Mesendoderm (in vitro differentiated cells): ENCODE measurements around the gene SNRNP70.
"Not testable (repeated sequence)": the region's sequence is repeated elsewhere in the genome, so short reads cannot be mapped to it uniquely, and the experiment has no call there.

ENCODE experiments used
- DNase-seq: peaks from one replicate; pipeline ENCODE4 v3.0.0; 2013
- H2AK5ac ChIP-seq: 2 replicates; pipeline ENCODE4 v1.6.1; 2013; ENCODE audit warnings: low read length, inconsistent platforms
- H2BK120ac ChIP-seq: 2 replicates; pipeline ENCODE4 v1.6.1; 2013; ENCODE audit warnings: low read depth, mild to moderate bottlenecking, low read length, moderate library complexity, mixed read lengths
- H2BK15ac ChIP-seq: replicated peaks from 2 replicates; pipeline ENCODE4 v1.6.1; 2013; ENCODE audit warnings: low read depth, mild to moderate bottlenecking, moderate library complexity
- H2BK5ac ChIP-seq: 2 replicates; pipeline ENCODE4 v1.6.1; 2013; ENCODE audit warnings: low read length, inconsistent platforms
- H3K18ac ChIP-seq: 2 replicates; pipeline ENCODE4 v1.6.1; 2013; ENCODE audit warnings: mild to moderate bottlenecking, low read length, mixed read lengths
- H3K23ac ChIP-seq: one replicate; pipeline ENCODE4 v1.6.1; 2013; ENCODE audit warnings: low read length
- H3K27ac ChIP-seq: 2 replicates; pipeline ENCODE4 v1.5.1; 2013; ENCODE audit warnings: low read depth, mild to moderate bottlenecking, inconsistent platforms, low read length, moderate library complexity
- H3K27me3 ChIP-seq: 2 replicates; pipeline ENCODE4 v1.6.1; 2013; ENCODE audit warnings: low read length, control low read depth, mild to moderate bottlenecking, inconsistent platforms; ENCODE audit not compliant: insufficient read depth, poor library complexity
- H3K36me3 ChIP-seq: 2 replicates; pipeline ENCODE4 v1.6.1; 2013; ENCODE audit warnings: low read length, inconsistent platforms; ENCODE audit not compliant: control insufficient read depth, insufficient read depth
- H3K4ac ChIP-seq: one replicate; pipeline ENCODE4 v1.6.1; 2013; ENCODE audit warnings: low read depth, mild to moderate bottlenecking, low read length, moderate library complexity
- H3K4me1 ChIP-seq: 2 replicates; pipeline ENCODE4 v1.6.1; 2013; ENCODE audit warnings: low read depth, low read length, inconsistent platforms; ENCODE audit not compliant: control insufficient read depth
- H3K4me2 ChIP-seq: 2 replicates; pipeline ENCODE4 v1.6.1; 2013; ENCODE audit warnings: low read length
- H3K4me3 ChIP-seq: 2 replicates; pipeline ENCODE4 v1.5.1; 2013; ENCODE audit warnings: mild to moderate bottlenecking, low read length
- H3K56ac ChIP-seq: one replicate; pipeline ENCODE4 v1.6.1; 2013; ENCODE audit warnings: low read length
- H3K79me1 ChIP-seq: 2 replicates; pipeline ENCODE4 v1.6.1; 2013; ENCODE audit warnings: low read length, inconsistent platforms
- H3K79me2 ChIP-seq: 2 replicates; pipeline ENCODE4 v1.6.1; 2013; ENCODE audit warnings: mild to moderate bottlenecking, low read length; ENCODE audit not compliant: control insufficient read depth, insufficient read depth
- H3K9ac ChIP-seq: 2 replicates; pipeline ENCODE4 v1.6.1; 2013; ENCODE audit warnings: low read length, inconsistent platforms
- H4K5ac ChIP-seq: one replicate; pipeline ENCODE4 v1.6.1; 2013; ENCODE audit warnings: low read length
- H4K8ac ChIP-seq: one replicate; pipeline ENCODE4 v1.6.1; 2013; ENCODE audit warnings: low read depth, mild to moderate bottlenecking, control low read depth, low read length, moderate library complexity
- WGBS: extraction: QIAGEN DNeasy Blood & Tissue Kit; methylation state at CpG from one replicate; pipeline ENCODE4 v1.1.7; 2013; ENCODE audit warnings: low lambda C conversion rate, missing lambda C conversion rate; ENCODE audit not compliant: insufficient coverage; ENCODE audit errors: extremely low coverage; 5-methylcytosine and 5-hydroxymethylcytosine counted together

The SNRNP70 gene

DNA sequence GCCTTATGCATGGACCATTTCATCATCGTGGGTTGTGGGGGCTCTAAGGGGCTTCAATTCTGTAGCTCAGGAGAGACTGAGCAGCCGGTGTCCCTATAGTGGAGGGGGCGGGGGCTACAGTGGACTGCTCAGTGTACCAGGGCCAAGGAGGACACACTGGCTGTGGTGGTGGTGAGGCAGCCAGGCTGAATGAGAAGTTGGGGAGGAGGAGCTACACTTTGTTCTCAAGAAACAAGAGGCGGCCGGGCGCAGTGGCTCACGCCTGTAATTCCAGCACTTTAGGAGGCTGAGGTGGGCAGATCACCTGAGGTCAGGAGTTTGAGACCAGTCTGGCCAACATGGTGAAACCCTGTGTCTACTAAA is 61.1 kb downstream of the SNRNP70 start:
- H3K56ac ChIP-seq = peak overlapping the region; percentile 75
- peak overlapping the region; percentile 57 for H3K9ac ChIP-seq
- H2BK120ac ChIP-seq, H3K36me3 ChIP-seq, H3K18ac ChIP-seq, H3K4me3 ChIP-seq, H3K4me1 ChIP-seq, H2BK15ac ChIP-seq, H2AK5ac ChIP-seq, H3K79me2 ChIP-seq, H3K4ac ChIP-seq, H3K27me3 ChIP-seq, H4K8ac ChIP-seq, H3K27ac ChIP-seq, DNase-seq, H3K23ac ChIP-seq, H3K79me1 ChIP-seq, H4K5ac ChIP-seq: not testable (repeated sequence)
- no CpG with 5 or more reads among the region's 7 CpGs for WGBS
- peak overlapping the region; percentile 33 for H3K4me2 ChIP-seq
- H2BK5ac ChIP-seq = peak overlapping the region; percentile 23

DNA sequence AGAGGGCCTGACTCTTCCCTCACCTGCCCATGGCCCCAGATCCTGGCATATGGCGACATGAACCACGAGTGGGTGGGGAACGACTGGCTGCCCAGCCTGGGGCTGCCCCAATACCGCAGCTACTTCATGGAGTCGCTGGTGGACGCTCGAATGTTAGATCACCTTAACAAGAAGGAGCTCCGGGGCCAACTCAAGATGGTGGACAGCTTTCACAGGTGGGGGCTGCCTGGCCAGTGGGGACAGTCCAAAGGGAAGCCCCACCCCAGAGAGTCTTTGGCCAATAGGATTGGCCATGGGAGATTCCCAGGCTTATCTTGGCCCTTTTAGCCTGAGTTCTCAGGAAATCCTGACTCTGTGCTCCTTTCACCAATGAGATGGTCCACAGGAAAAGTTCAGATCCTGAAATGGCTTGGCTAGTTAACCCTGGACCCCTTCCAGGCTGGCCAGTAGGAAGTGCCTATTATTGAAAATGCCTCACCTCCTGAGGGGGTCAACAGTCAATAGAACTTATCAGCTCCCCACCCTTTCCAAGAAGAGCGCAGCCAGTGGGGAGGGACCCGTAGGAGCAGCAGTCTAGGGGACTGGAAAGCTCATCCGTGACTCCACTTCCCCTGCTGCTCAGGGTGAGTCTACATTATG is 62.9 kb downstream of the SNRNP70 start:
- Histone ChIP-seq H2BK5ac (no peak overlapping the region), H2BK120ac (no peak overlapping the region), H2AK5ac (peak overlapping the region; percentile 43), H3K4ac (no peak overlapping the region), H4K5ac (no peak overlapping the region), H3K9ac (peak overlapping the region; percentile 69), H3K56ac (peak overlapping the region; percentile 82), H3K18ac (no peak overlapping the region), H3K36me3 (no peaks in the 10 kb centered on the region), H3K27ac (no peak overlapping the region), H2BK15ac (no peak overlapping the region), H3K27me3 (no peaks in the 10 kb centered on the region), H3K4me2 (peak overlapping the region; percentile 87), H4K8ac (no peak overlapping the region), H3K79me1 (no peaks in the 10 kb centered on the region), H3K79me2 (no peaks in the 10 kb centered on the region), H3K4me1 (peaks cover 5% of the 10 kb centered on the region), H3K23ac (no peak overlapping the region), H3K4me3 (no peak overlapping the region)
- no CpG with 5 or more reads among the region's 11 CpGs for WGBS
- no peak for DNase-seq

DNA sequence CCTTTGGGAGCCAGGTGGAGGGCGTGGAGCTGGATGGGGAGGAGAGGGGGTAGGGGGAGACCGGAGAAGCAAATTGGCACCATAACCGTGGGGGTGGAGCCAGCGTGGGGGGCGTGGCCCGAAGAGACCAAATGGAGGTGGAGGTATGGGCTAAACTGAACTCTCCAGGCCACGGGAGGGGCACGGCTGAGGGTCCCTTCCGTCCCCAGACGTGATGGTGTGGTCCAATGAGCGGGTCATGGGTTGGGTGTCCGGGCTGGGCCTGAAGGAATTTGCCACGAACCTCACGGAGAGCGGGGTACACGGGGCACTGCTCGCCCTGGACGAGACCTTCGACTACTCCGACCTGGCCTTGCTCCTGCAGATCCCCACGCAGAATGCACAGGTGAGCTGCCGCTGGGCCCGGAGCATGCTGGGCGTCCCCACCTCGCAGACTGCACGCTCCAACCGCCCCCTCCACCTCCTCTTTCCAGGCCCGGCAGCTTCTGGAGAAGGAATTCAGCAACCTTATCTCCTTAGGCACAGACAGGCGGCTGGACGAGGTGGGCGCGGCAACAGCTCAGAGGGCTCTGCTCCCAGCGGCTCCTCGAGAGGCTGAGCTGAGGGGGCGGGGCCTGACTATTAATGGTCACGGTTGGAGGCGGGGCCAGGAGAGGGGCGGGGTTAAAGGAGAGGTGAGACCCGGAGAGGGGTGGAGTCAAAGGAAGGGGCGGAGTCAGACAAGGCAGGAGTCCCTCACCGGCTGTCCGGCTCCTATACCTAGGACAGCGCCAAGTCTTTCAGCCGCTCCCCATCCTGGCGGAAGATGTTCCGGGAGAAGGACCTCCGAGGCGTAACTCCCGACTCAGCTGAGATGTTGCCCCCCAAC is 63.8 kb downstream of the SNRNP70 start:
- Histone ChIP-seq H3K79me2 (no peaks in the 10 kb centered on the region), H3K9ac (peak overlapping the region; percentile 82), H2BK120ac (no peak overlapping the region), H4K8ac (no peak overlapping the region), H3K4me3 (peak overlapping the region; percentile 77), H2BK5ac (no peak overlapping the region), H2BK15ac (no peak overlapping the region), H3K4ac (no peak overlapping the region), H3K79me1 (no peaks in the 10 kb centered on the region), H3K27ac (peak overlapping the region; percentile 51), H3K36me3 (no peaks in the 10 kb centered on the region), H3K27me3 (no peaks in the 10 kb centered on the region), H3K18ac (no peak overlapping the region), H3K4me1 (peaks cover 5% of the 10 kb centered on the region), H3K23ac (no peak overlapping the region), H3K4me2 (peak overlapping the region; percentile 88), H3K56ac (peak overlapping the region; percentile 90), H2AK5ac (no peak overlapping the region), H4K5ac (no peak overlapping the region)
- WGBS = no CpG with 5 or more reads among the region's 49 CpGs
- peak; percentile 99 for DNase-seq

DNA sequence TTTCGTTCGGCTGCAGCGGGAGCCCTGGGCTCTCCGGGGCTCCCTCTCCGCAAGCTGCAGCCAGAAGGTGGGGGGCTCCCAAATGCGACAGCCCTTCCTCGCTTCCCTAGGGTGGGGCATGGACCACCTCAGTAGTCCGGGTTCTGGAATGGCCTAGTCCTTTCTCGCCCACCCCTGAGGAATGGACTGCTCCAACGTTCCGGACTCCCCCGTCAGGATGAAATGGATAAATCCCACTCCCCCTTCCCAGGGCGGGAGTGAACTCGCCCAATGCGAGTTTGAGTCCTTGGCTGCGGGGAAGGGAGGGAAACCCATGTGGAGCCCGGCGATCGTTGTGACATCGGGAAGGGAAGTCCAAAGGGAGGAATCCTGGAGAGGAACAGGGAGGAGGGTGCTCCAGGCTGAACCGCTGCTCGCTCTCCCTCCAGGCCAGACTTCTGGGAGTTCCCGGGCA is 64.4 kb downstream of the SNRNP70 start:
- Histone ChIP-seq H3K4me2 (peak overlapping the region; percentile 88), H3K9ac (peak overlapping the region; percentile 82), H2BK5ac (no peak overlapping the region), H3K23ac (peak overlapping the region; percentile 29), H4K5ac (no peak overlapping the region), H3K27ac (peak overlapping the region; percentile 51), H3K4ac (no peak overlapping the region), H3K79me2 (no peaks in the 10 kb centered on the region), H3K36me3 (no peaks in the 10 kb centered on the region), H3K27me3 (no peaks in the 10 kb centered on the region), H2BK120ac (no peak overlapping the region), H3K79me1 (no peaks in the 10 kb centered on the region), H2BK15ac (no peak overlapping the region), H3K56ac (peak overlapping the region; percentile 90), H3K4me3 (peak overlapping the region; percentile 77), H3K4me1 (peaks cover 5% of the 10 kb centered on the region), H4K8ac (no peak overlapping the region), H3K18ac (no peak overlapping the region), H2AK5ac (no peak overlapping the region)
- no CpG with 5 or more reads among the region's 23 CpGs for WGBS
- peak; percentile 96 for DNase-seq

DNA sequence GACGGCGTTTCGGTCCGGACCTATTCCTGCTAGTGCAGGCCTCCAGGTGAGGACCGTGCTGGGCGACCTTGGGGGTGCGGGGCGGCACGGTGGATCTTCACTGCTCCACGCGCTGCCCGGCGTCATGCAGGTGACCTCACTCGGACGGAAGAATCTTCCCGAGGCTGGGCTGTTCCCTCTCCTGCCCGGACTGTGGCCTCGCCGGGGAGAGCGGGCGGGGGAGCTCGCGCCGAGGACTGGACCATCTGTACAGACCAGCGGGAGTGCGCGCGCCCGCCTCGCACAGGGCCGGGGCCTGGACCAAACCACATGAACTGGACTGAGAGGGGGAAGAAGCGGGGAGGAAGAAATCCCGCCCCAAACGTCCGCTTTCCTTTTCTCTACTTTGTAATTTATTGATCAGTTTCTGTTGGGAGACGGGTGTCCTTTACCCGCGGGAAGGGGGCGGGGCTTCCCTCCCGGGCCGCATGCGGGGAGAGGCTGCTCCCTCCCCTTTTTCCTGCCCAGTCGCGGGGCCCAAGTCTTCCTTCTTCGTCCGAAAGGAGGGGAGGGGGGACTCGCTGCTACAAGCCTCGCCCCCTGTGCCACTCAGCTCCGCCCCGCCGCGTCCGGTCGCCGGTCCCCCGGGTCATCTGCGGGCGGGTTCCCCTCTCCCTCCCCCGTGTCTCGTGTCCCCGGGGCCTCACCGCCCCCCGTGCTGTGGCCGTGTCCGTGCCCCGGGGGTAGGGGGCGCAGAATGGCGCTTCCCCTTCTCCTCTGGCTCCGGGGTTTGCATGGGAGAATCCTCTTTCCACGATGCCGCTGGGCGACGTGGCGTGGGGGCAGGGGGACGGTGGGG is 65.1 kb downstream of the SNRNP70 start:
- Histone ChIP-seq H4K8ac (no peak overlapping the region), H2AK5ac (no peak overlapping the region), H4K5ac (no peak overlapping the region), H3K23ac (peak overlapping the region; percentile 29), H3K79me1 (no peaks in the 10 kb centered on the region), H3K18ac (peak overlapping the region; percentile 54), H3K27ac (no peak overlapping the region), H3K56ac (peak overlapping the region; percentile 90), H2BK120ac (no peak overlapping the region), H2BK5ac (peak overlapping the region; percentile 27), H3K4me2 (peak overlapping the region; percentile 88), H3K36me3 (no peaks in the 10 kb centered on the region), H3K4ac (no peak overlapping the region), H3K4me1 (peaks cover 5% of the 10 kb centered on the region), H3K79me2 (no peaks in the 10 kb centered on the region), H3K27me3 (no peaks in the 10 kb centered on the region), H2BK15ac (no peak overlapping the region), H3K9ac (peak overlapping the region; percentile 82), H3K4me3 (peak overlapping the region; percentile 77)
- WGBS = no CpG with 5 or more reads among the region's 75 CpGs
- DNase-seq = peak; percentile 92
